Measurements from ENCODE around the gene PARD3B. TPM values are rescaled to one million over a fixed set of nuclear protein-coding genes. Genes with fewer than 3 reads are reported as not detected.

PARD3B gene
- total and polyA plus RNA-seq, 10 of the 15 experiments (the other 5 are each of a cell fraction or from before 2014, with no cell fraction given): 0.01 to 0.54 (median 0.07) TPM; not detected in 7

GRCh38 chr2:205198140-205198525 is 652.9 kb downstream of the PARD3B start:
- ATAC-seq (no peak), FAIRE-seq (no peak), DNase-seq (ENCODE audit: low read depth, low spot score) (no peak)
- H3K27me3 ChIP-seq (replicated peaks in 1 of 2; ENCODE audit: control insufficient read depth in 2 of 2, insufficient read depth in 2 of 2, low read length in 1 of 2): no peaks in the 10 kb centered on the region; a peak in 1 of 4 replicates
- no peak overlapping the region for H3K27ac ChIP-seq (ENCODE audit: control insufficient read depth, insufficient read depth)
- no peak overlapping the region for H3K4me2 ChIP-seq (ENCODE audit: control insufficient read depth, insufficient read depth)
- intact Hi-C loops (cut with micrococcal nuclease; ENCODE audit: unreplicated experiment): no loop called here
- no peaks in the 10 kb centered on the region for H4K20me1 ChIP-seq (ENCODE audit: control insufficient read depth, insufficient read depth)
- no TSS peak for BruUV-seq (replicated peaks)
- no peaks in the 10 kb centered on the region for H3K36me3 ChIP-seq (ENCODE audit: control insufficient read depth in 2 of 2, insufficient read depth in 2 of 2, low read length in 1 of 2)
- TF ChIP-seq CEBPB (IDR thresholded peaks at IDR 0.05; ENCODE audit: borderline replicate concordance in 1 of 2, low read depth in 2 of 2, low read length in 2 of 2) (no peak), BCL11A (IDR thresholded peaks at IDR 0.05; ENCODE audit: low read depth, low read length) (no peak), YBX1 (IDR thresholded peaks at IDR 0.05) (no peak), SUPT20H (IDR thresholded peaks at IDR 0.05; ENCODE audit: borderline replicate concordance, control insufficient read depth, low read depth, low read length) (no peak), CBFB (IDR thresholded peaks at IDR 0.05; ENCODE audit: low read depth) (no peak), ETV6 (conservative IDR thresholded peaks at IDR 0.05 in 1 of 2, IDR thresholded peaks at IDR 0.05 in 1 of 2; ENCODE audit: borderline replicate concordance in 1 of 2, low read depth in 1 of 2) (no peak), NFYB (IDR thresholded peaks at IDR 0.05; ENCODE audit: insufficient read depth, low read depth, low read length) (no peak), STAT1 (conservative IDR thresholded peaks at IDR 0.05) (no peak), TCF3 (IDR thresholded peaks at IDR 0.05; ENCODE audit: borderline replicate concordance, insufficient read depth, low read depth, low read length) (no peak), NR2F1 (conservative IDR thresholded peaks at IDR 0.05) (no peak), ZNF687 (IDR thresholded peaks at IDR 0.05) (no peak), SUZ12 (IDR thresholded peaks at IDR 0.05; ENCODE audit: unreplicated experiment) (no peak), RAD51 (IDR thresholded peaks at IDR 0.05) (no peak)
- TF ChIP-seq, protein P1, sequence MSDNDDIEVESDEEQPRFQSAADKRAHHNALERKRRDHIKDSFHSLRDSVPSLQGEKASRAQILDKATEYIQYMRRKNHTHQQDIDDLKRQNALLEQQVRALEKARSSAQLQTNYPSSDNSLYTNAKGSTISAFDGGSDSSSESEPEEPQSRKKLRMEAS (IDR thresholded peaks at IDR 0.05; ENCODE audit: low read depth, low read length): no peak
- TF ChIP-seq, protein P2, sequence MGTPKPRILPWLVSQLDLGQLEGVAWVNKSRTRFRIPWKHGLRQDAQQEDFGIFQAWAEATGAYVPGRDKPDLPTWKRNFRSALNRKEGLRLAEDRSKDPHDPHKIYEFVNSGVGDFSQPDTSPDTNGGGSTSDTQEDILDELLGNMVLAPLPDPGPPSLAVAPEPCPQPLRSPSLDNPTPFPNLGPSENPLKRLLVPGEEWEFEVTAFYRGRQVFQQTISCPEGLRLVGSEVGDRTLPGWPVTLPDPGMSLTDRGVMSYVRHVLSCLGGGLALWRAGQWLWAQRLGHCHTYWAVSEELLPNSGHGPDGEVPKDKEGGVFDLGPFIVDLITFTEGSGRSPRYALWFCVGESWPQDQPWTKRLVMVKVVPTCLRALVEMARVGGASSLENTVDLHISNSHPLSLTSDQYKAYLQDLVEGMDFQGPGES (IDR thresholded peaks at IDR 0.05): no peak
- H2AFZ ChIP-seq (ENCODE audit: control insufficient read depth, low read depth, low read length): no peak overlapping the region
- H3K4me3 ChIP-seq: no peak overlapping the region
- H3K4me1 ChIP-seq (ENCODE audit: control insufficient read depth, insufficient read depth, low read length): no peaks in the 10 kb centered on the region
- CTCF ChIA-PET: interaction anchor here (0.7 kb wide), 1 partner anchor 478 kb away, joined by 3 read pairs; no protein-coding TSS in a partner anchor
- SMC1A ChIA-PET (ENCODE audit: uncharacterized antibody, unreplicated experiment): no interaction called here
- RAD21 ChIA-PET (ENCODE audit: unreplicated experiment): no interaction called here
- POLR2A ChIA-PET: no interaction called here
- WGBS (ENCODE audit: insufficient coverage, insufficient replicate concordance, low lambda C conversion rate, missing lambda C conversion rate): 1% methylated on average over 3 of the region's 3 CpGs
- in situ Hi-C loops (cut with MboI): no loop called here
- H3K9me3 ChIP-seq (replicated peaks; ENCODE audit: control insufficient read depth, insufficient read depth, low read length): no peaks in the 10 kb centered on the region
- H3K9ac ChIP-seq (ENCODE audit: control insufficient read depth, insufficient read depth, low read length): no peak overlapping the region
- no peaks in the 10 kb centered on the region for H3K79me2 ChIP-seq (ENCODE audit: control insufficient read depth, insufficient read depth, low read length)
